Activated CD4-positive, alpha-beta T cell treated with anti-CD3 and anti-CD28 coated beads, Interleukin-2, Interleukin-4, amounts not matched to agents 100 ng/mL and 50 ng/mL, durations not matched to agents 16 hours and 8 hours (primary cell): ENCODE data around the gene OPRL1.
A peak's percentile ranks its signal among the peaks of the same experiment; 100 is the strongest.
"Not testable (repeated sequence)": the region's sequence is repeated elsewhere in the genome, so short reads cannot be mapped to it uniquely, and the experiment has no call there.

Experiments
- DNase-seq: peaks from one replicate; pipeline ENCODE4 v3.0.0-alpha.2; 2020; ENCODE audit warnings: low spot score

OPRL1 gene

GRCh38 chr20:64087226-64087825 is 7.4 kb downstream of the OPRL1 start:
- DNase-seq = not testable (repeated sequence)

- not testable (repeated sequence) for DNase-seq
These were observed 8.7 kb downstream of the OPRL1 start for GRCh38 chr20:64088586-64088985.

- DNase-seq = no peak
These were observed 10.3 kb downstream of the OPRL1 start for GRCh38 chr20:64090165-64090564.

GRCh38 chr20:64091340-64091739 is 11.5 kb downstream of the OPRL1 start:
- no peak for DNase-seq

- DNase-seq = no peak
These were observed 11.9 kb downstream of the OPRL1 start for GRCh38 chr20:64091770-64092169.

GRCh38 chr20:64092258-64093012 is 12.6 kb downstream of the OPRL1 start:
- DNase-seq = no peak

GRCh38 chr20:64093013-64093503 is 13.2 kb downstream of the OPRL1 start:
- DNase-seq = no peak

GRCh38 chr20:64095455-64095854 is 15.6 kb downstream of the OPRL1 start:
- no peak for DNase-seq

GRCh38 chr20:64095927-64096326 is 16.0 kb downstream of the OPRL1 start:
- no peak for DNase-seq

- DNase-seq = no peak
These were observed 16.7 kb downstream of the OPRL1 start for GRCh38 chr20:64096535-64096934.

- DNase-seq = no peak
These were observed 18.7 kb downstream of the OPRL1 start for GRCh38 chr20:64098471-64099013.

GRCh38 chr20:64099086-64099786 is 19.4 kb downstream of the OPRL1 start:
- DNase-seq = no peak

GRCh38 chr20:64099880-64100565 is 20.1 kb downstream of the OPRL1 start:
- no peak for DNase-seq

GRCh38 chr20:64100566-64100888 is 20.6 kb downstream of the OPRL1 start:
- no peak for DNase-seq

GRCh38 chr20:64100946-64101688 is 21.2 kb downstream of the OPRL1 start:
- no peak for DNase-seq

- peak; percentile 54 for DNase-seq
These were observed 22.1 kb downstream of the OPRL1 start for GRCh38 chr20:64101731-64102621.

GRCh38 chr20:64102647-64103354 is 22.9 kb downstream of the OPRL1 start:
- no peak for DNase-seq

GRCh38 chr20:64103871-64104666 is 24.2 kb downstream of the OPRL1 start:
- DNase-seq = no peak
